C4-2B (cell line): ENCODE results near the gene NUP93.

Experiments used
- CTCF ChIP-seq: fragments of 450-650 bp; conservative IDR thresholded peaks from 2 replicates; pipeline ENCODE4 v1.5.1; 2017; ENCODE audit warnings: mild to moderate bottlenecking
- ZFX ChIP-seq: fragments of 450-650 bp; IDR thresholded peaks from 2 replicates; pipeline ENCODE4 v1.6.1; 2017

- TF ChIP-seq CTCF = no peak
- no peak for TF ChIP-seq ZFX
These were observed 40.8 kb upstream of the NUP93 start for GRCh38 chr16:56689171-56689570.
